ENCODE data around the gene PXDC1. TPM values are rescaled to one million over a fixed set of nuclear protein-coding genes. Genes with fewer than 3 reads are reported as not detected.

PXDC1 gene
- total RNA-seq, 5 donors from 2014 or later (not counting 1 experiment from before 2014, with no cell fraction given) = 0.30 to 1.2 (median 0.41) TPM

- H3K27ac ChIP-seq (ENCODE audit: low read length) = no peak overlapping the region
- ChIA-PET CTCF (interaction anchor here in 1 of 2 donors (0.6 to 0.7 kb wide), 2 partner anchors 9 to 1556 kb away, joined by 5 read pairs; no protein-coding TSS in a partner anchor), POLR2A (no interaction called here)
- no peak overlapping the region for H3K4me3 ChIP-seq (ENCODE audit: control insufficient read depth in 1 of 2, extremely low read depth in 1 of 2, low read length in 1 of 2)
- H3K9me3 ChIP-seq = no peaks in the 10 kb centered on the region
- no peak for DNase-seq
- H3K9me3 Mint-ChIP-seq = no peaks in the 10 kb centered on the region
- H3K36me3 ChIP-seq (ENCODE audit: control insufficient read depth in 2 of 2, extremely low read depth in 1 of 2, insufficient read depth in 1 of 2, low read length in 1 of 2) = no peaks in the 10 kb centered on the region
- peaks cover 7 to 8% of the 10 kb centered on the region in 2 donors for H3K27me3 Mint-ChIP-seq
- no peaks in the 10 kb centered on the region for H3K4me1 Mint-ChIP-seq
- H3K27me3 ChIP-seq (replicated peaks in 1 of 2; ENCODE audit: control insufficient read depth in 2 of 2, extremely low read depth in 1 of 2, insufficient read depth in 2 of 2, low read length in 1 of 2) = no peaks in the 10 kb centered on the region
- no peak overlapping the region for H3K4me3 Mint-ChIP-seq
- ATAC-seq (replicated peaks in 1 of 4) = no peak
- no peaks in the 10 kb centered on the region for H3K36me3 Mint-ChIP-seq
- H3K4me1 ChIP-seq (ENCODE audit: control insufficient read depth in 1 of 2, extremely low read depth in 1 of 2, insufficient read depth in 2 of 2, low read length in 2 of 2) = no peaks in the 10 kb centered on the region
- WGBS (ENCODE audit: insufficient coverage) = 57% methylated on average over 6 of the region's 17 CpGs
- no peak overlapping the region for H3K27ac Mint-ChIP-seq
Observed at GRCh38 chr6:3782876-3783832, 31.6 kb upstream of the PXDC1 start.

- no peak overlapping the region for H3K27ac Mint-ChIP-seq
- H3K36me3 Mint-ChIP-seq = no peaks in the 10 kb centered on the region
- Histone ChIP-seq H3K4me3 (ENCODE audit: control insufficient read depth in 1 of 2, extremely low read depth in 1 of 2, low read length in 1 of 2) (no peak overlapping the region), H3K27ac (ENCODE audit: low read length) (no peak overlapping the region), H3K9me3 (no peaks in the 10 kb centered on the region), H3K27me3 (replicated peaks in 1 of 2; ENCODE audit: control insufficient read depth in 2 of 2, extremely low read depth in 1 of 2, insufficient read depth in 2 of 2, low read length in 1 of 2) (peaks cover 0 to 6% of the 10 kb centered on the region in 2 experiments), H3K4me1 (ENCODE audit: control insufficient read depth in 1 of 2, extremely low read depth in 1 of 2, insufficient read depth in 2 of 2, low read length in 2 of 2) (no peaks in the 10 kb centered on the region), H3K36me3 (ENCODE audit: control insufficient read depth in 2 of 2, extremely low read depth in 1 of 2, insufficient read depth in 1 of 2, low read length in 1 of 2) (no peaks in the 10 kb centered on the region)
- POLR2A ChIA-PET = no interaction called here
- H3K9me3 Mint-ChIP-seq = no peaks in the 10 kb centered on the region
- DNase-seq (no peak), ATAC-seq (replicated peaks in 1 of 4) (no peak)
- no peak overlapping the region for H3K4me3 Mint-ChIP-seq
- 55% methylated on average over 3 of the region's 8 CpGs for WGBS (ENCODE audit: insufficient coverage)
- peaks cover 7 to 14% of the 10 kb centered on the region in 2 donors for H3K27me3 Mint-ChIP-seq
- CTCF ChIA-PET = no interaction called here
- no peaks in the 10 kb centered on the region for H3K4me1 Mint-ChIP-seq
Observed at GRCh38 chr6:3781504-3781903, 30.0 kb upstream of the PXDC1 start.

DNA sequence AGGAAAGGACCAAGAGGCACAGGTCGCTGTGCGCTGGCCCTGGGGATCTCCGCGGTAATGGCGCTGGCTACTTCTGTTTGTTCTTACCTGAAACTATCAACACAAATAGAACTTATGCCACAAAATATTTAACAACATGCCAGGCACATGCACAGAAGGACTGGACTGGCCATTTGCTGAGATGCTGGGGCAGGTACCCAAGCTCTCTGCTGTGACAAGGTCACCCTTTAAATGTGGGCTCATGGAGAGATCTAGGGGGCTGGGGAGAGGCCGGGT lies 28.0 kb upstream of the PXDC1 start:
- Mint-ChIP-seq H3K36me3 (no peaks in the 10 kb centered on the region), H3K4me3 (no peak overlapping the region), H3K4me1 (no peaks in the 10 kb centered on the region), H3K9me3 (no peaks in the 10 kb centered on the region), H3K27ac (no peak overlapping the region), H3K27me3 (peaks cover 7 to 14% of the 10 kb centered on the region in 2 donors)
- no peaks in the 10 kb centered on the region for H3K9me3 ChIP-seq
- no peaks in the 10 kb centered on the region for H3K4me1 ChIP-seq (ENCODE audit: control insufficient read depth in 1 of 2, extremely low read depth in 1 of 2, insufficient read depth in 2 of 2, low read length in 2 of 2)
- no peak for ATAC-seq (replicated peaks in 1 of 4)
- no peak overlapping the region for H3K27ac ChIP-seq (ENCODE audit: low read length)
- no peak for DNase-seq
- POLR2A ChIA-PET = no interaction called here
- CTCF ChIA-PET = no interaction called here
- H3K4me3 ChIP-seq (ENCODE audit: control insufficient read depth in 1 of 2, extremely low read depth in 1 of 2, low read length in 1 of 2) = no peak overlapping the region
- no peaks in the 10 kb centered on the region for H3K36me3 ChIP-seq (ENCODE audit: control insufficient read depth in 2 of 2, extremely low read depth in 1 of 2, insufficient read depth in 1 of 2, low read length in 1 of 2)
- WGBS (ENCODE audit: insufficient coverage) = no CpG with 5 or more reads among the region's 6 CpGs
- peaks cover 0 to 6% of the 10 kb centered on the region in 2 experiments for H3K27me3 ChIP-seq (replicated peaks in 1 of 2; ENCODE audit: control insufficient read depth in 2 of 2, extremely low read depth in 1 of 2, insufficient read depth in 2 of 2, low read length in 1 of 2)

DNA sequence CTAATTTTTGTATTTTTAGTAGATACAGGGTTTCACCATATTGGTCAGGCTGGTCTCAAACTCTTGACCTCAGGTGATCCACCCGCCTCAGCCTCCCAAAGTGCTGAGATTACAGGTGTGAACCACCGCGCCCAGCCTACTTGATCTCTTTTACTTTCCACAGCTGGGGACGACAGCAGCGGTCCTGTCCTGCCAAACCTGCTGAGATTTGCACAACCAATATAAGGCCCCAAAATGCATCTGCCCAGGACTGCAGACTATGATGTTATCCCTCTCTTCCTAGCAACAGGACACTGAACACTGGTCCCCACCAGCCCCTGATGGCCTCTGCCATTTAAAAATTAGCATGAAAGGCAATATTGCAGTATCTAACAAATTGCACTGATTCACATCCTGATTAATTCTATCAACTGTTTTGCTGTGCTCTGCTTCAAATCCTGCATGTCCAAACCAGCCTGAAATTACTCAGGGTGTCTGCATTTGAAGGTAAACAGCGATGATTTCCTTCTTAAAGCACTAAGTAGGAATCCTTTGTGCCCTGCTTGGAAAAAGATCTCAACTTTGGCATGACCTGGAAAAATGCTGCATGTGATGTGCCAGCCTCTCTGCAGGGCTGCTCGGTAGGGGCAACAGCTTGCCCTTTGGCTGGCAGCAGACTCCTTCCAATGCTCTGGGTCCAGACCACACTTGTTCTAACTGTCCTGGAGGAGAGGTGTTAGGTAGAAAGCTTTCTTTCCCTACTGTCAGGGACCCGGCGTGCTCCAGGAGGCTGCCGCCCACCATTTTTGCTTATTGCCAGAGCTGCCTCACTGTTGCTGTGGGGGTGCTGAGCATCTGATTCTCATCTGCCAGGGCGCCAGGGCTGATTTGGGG lies 27.4 kb upstream of the PXDC1 start:
- no peak for ATAC-seq (replicated peaks in 1 of 4)

GRCh38 chr6:3777730-3778461 lies 26.4 kb upstream of the PXDC1 start:
- Histone ChIP-seq H3K9me3 (no peaks in the 10 kb centered on the region), H3K4me3 (ENCODE audit: control insufficient read depth in 1 of 2, extremely low read depth in 1 of 2, low read length in 1 of 2) (no peak overlapping the region), H3K27me3 (replicated peaks in 1 of 2; ENCODE audit: control insufficient read depth in 2 of 2, extremely low read depth in 1 of 2, insufficient read depth in 2 of 2, low read length in 1 of 2) (peaks cover 0 to 6% of the 10 kb centered on the region in 2 experiments), H3K27ac (ENCODE audit: low read length) (no peak overlapping the region), H3K36me3 (ENCODE audit: control insufficient read depth in 2 of 2, extremely low read depth in 1 of 2, insufficient read depth in 1 of 2, low read length in 1 of 2) (no peaks in the 10 kb centered on the region), H3K4me1 (ENCODE audit: control insufficient read depth in 1 of 2, extremely low read depth in 1 of 2, insufficient read depth in 2 of 2, low read length in 2 of 2) (no peaks in the 10 kb centered on the region)
- no peaks in the 10 kb centered on the region for H3K9me3 Mint-ChIP-seq
- no peak overlapping the region for H3K27ac Mint-ChIP-seq
- ATAC-seq (replicated peaks in 1 of 4) (no peak), DNase-seq (no peak)
- H3K36me3 Mint-ChIP-seq = no peaks in the 10 kb centered on the region
- H3K4me3 Mint-ChIP-seq = no peak overlapping the region
- WGBS (ENCODE audit: insufficient coverage) = 92% methylated on average over 12 of the region's 18 CpGs
- H3K27me3 Mint-ChIP-seq = peaks cover under 1 to 10% of the 10 kb centered on the region in 2 donors
- POLR2A ChIA-PET = no interaction called here
- no peaks in the 10 kb centered on the region for H3K4me1 Mint-ChIP-seq
- CTCF ChIA-PET = no interaction called here

More for the DNA sequence above, 27.4 kb upstream of the PXDC1 start:
- ChIA-PET CTCF (no interaction called here), POLR2A (no interaction called here)
- H3K36me3 Mint-ChIP-seq = no peaks in the 10 kb centered on the region
- Histone ChIP-seq H3K27ac (ENCODE audit: low read length) (no peak overlapping the region), H3K9me3 (no peaks in the 10 kb centered on the region), H3K27me3 (replicated peaks in 1 of 2; ENCODE audit: control insufficient read depth in 2 of 2, extremely low read depth in 1 of 2, insufficient read depth in 2 of 2, low read length in 1 of 2) (peaks cover 0 to 6% of the 10 kb centered on the region in 2 experiments), H3K4me3 (ENCODE audit: control insufficient read depth in 1 of 2, extremely low read depth in 1 of 2, low read length in 1 of 2) (no peak overlapping the region), H3K36me3 (ENCODE audit: control insufficient read depth in 2 of 2, extremely low read depth in 1 of 2, insufficient read depth in 1 of 2, low read length in 1 of 2) (no peaks in the 10 kb centered on the region), H3K4me1 (ENCODE audit: control insufficient read depth in 1 of 2, extremely low read depth in 1 of 2, insufficient read depth in 2 of 2, low read length in 2 of 2) (no peaks in the 10 kb centered on the region)
- no peak overlapping the region for H3K27ac Mint-ChIP-seq
- 94% methylated on average over 6 of the region's 11 CpGs for WGBS (ENCODE audit: insufficient coverage)
- no peaks in the 10 kb centered on the region for H3K4me1 Mint-ChIP-seq
- DNase-seq = no peak
- H3K9me3 Mint-ChIP-seq = no peaks in the 10 kb centered on the region
- H3K4me3 Mint-ChIP-seq = no peak overlapping the region
- peaks cover 7 to 14% of the 10 kb centered on the region in 2 donors for H3K27me3 Mint-ChIP-seq

GRCh38 chr6:3776881-3777507 lies 25.5 kb upstream of the PXDC1 start:
- DNase-seq = no peak
- ATAC-seq (replicated peaks in 1 of 4) = no peak
- Mint-ChIP-seq H3K4me1 (no peaks in the 10 kb centered on the region), H3K4me3 (no peak overlapping the region), H3K36me3 (no peaks in the 10 kb centered on the region), H3K27ac (no peak overlapping the region), H3K27me3 (peaks cover 0 to 10% of the 10 kb centered on the region in 2 donors), H3K9me3 (no peaks in the 10 kb centered on the region)
- WGBS (ENCODE audit: insufficient coverage) = 79% methylated on average over 5 of the region's 6 CpGs
- ChIA-PET POLR2A (no interaction called here), CTCF (no interaction called here)
- Histone ChIP-seq H3K27me3 (replicated peaks in 1 of 2; ENCODE audit: control insufficient read depth in 2 of 2, extremely low read depth in 1 of 2, insufficient read depth in 2 of 2, low read length in 1 of 2) (peaks cover 0 to 6% of the 10 kb centered on the region in 2 experiments), H3K4me3 (ENCODE audit: control insufficient read depth in 1 of 2, extremely low read depth in 1 of 2, low read length in 1 of 2) (no peak overlapping the region), H3K27ac (ENCODE audit: low read length) (no peak overlapping the region), H3K4me1 (ENCODE audit: control insufficient read depth in 1 of 2, extremely low read depth in 1 of 2, insufficient read depth in 2 of 2, low read length in 2 of 2) (no peaks in the 10 kb centered on the region), H3K36me3 (ENCODE audit: control insufficient read depth in 2 of 2, extremely low read depth in 1 of 2, insufficient read depth in 1 of 2, low read length in 1 of 2) (no peaks in the 10 kb centered on the region), H3K9me3 (no peaks in the 10 kb centered on the region)

Measured in T-cell (primary cell).